HCT116 (cell line): ENCODE results near the gene MAP4. TPM values are rescaled to one million over a fixed set of nuclear protein-coding genes. Genes with fewer than 3 reads are reported as not detected.

Experiments
- ATAC-seq: fragments of 200-7000 bp; cut with Tn5 transposase; 2 replicates; pipeline ENCODE4 v1.9.1; 2020; ENCODE audit warnings: mild to moderate bottlenecking, moderate library complexity
- BruUV-seq: library from RNA; stranded (reverse); fragments of 400-500 nt; replicated peaks from 2 replicates; lab custom pipeline; 2021; lab: Mats Ljungman, UMichigan
- CTCF ChIA-PET: fragments of 300-600 bp; sonication (Branson Sonifier 250); formaldehyde crosslinking; loops from one replicate; lab custom pipeline; 2021; ENCODE audit warnings: antibody characterized with exemption; lab: Charles Lee
- POLR2A ChIA-PET: fragments of 300-600, 350-600 bp; sonication (Branson Sonifier 250); formaldehyde crosslinking; loops from one replicate; lab custom pipeline; 2021; ENCODE audit warnings: antibody characterized with exemption; lab: Charles Lee
- RAD21 ChIA-PET, 2 experiments: fragments of 300-600 bp; sonication (Branson Sonifier 250); formaldehyde crosslinking; loops; one replicate each; lab custom pipeline; 2023; ENCODE audit warnings: low total read pairs in 2 of 2; ENCODE audit not compliant: uncharacterized antibody in 2 of 2, unreplicated experiment in 2 of 2, low non-redundant PET in 1 of 2; lab: Charles Lee
- DNase-seq: peaks from one replicate; pipeline ENCODE4 v3.0.0-alpha.2; 2010; ENCODE audit warnings: low read depth, low spot score
- H2AFZ ChIP-seq: fragments of 200-600 bp; shearing (Covaris generic), sonication (generic); 2 replicates; pipeline ENCODE4 v1.6.1; 2017; ENCODE audit warnings: low read depth, mixed run types, mixed read lengths, antibody characterized with exemption, low read length; ENCODE audit not compliant: poor library complexity, severe bottlenecking
- H3K27ac ChIP-seq: 2 replicates; pipeline ENCODE4 v1.5.1; 2012; ENCODE audit warnings: low read depth, low read length
- H3K27me3 ChIP-seq: fragments of 200-600 bp; sonication (generic); 2 replicates; pipeline ENCODE4 v1.6.1; 2016; ENCODE audit warnings: mixed run types, low read length, mixed read lengths; ENCODE audit not compliant: insufficient read depth
- H3K36me3 ChIP-seq, 2 experiments: fragments of 200-500 bp in 1 of 2; fragments of 200-600 bp in 1 of 2; sonication (Bioruptor generic) in 1 of 2; sonication (generic) in 1 of 2; 2 replicates each; pipeline versions ENCODE4 v1.5.1 to v1.6.1; 2014 to 2016; ENCODE audit warnings: low read length in 2 of 2, inconsistent platforms in 1 of 2, mixed read lengths in 1 of 2, mixed run types in 1 of 2; ENCODE audit not compliant: insufficient read depth in 2 of 2, control insufficient read depth in 1 of 2
- H3K4me1 ChIP-seq, 2 experiments: fragments of 200-600 bp in 1 of 2; sonication (generic) in 1 of 2; 2 replicates each; pipeline versions ENCODE4 v1.5.1 to v1.6.1; 2012 to 2017; ENCODE audit warnings: low read length in 2 of 2, inconsistent platforms in 1 of 2, mild to moderate bottlenecking in 1 of 2, mixed read lengths in 1 of 2, mixed run types in 1 of 2, moderate library complexity in 1 of 2; ENCODE audit not compliant: insufficient read depth in 2 of 2, control insufficient read depth in 1 of 2
- H3K4me2 ChIP-seq: fragments of 200-600 bp; sonication (generic); 2 replicates; pipeline ENCODE4 v1.6.1; 2017; ENCODE audit warnings: mixed run types, low read length, mixed read lengths
- H3K4me3 ChIP-seq, 2 experiments: fragments of 200-600 bp in 1 of 2; sonication (generic) in 1 of 2; replicated peaks in 1 of 2; 2 replicates each; pipeline ENCODE4 v1.5.1; 2011 to 2016; ENCODE audit warnings: low read length in 2 of 2, control low read depth in 1 of 2, low read depth in 1 of 2, mild to moderate bottlenecking in 1 of 2, mixed read lengths in 1 of 2, mixed run types in 1 of 2
- H3K79me2 ChIP-seq: fragments of 200-600 bp; sonication (generic); 2 replicates; pipeline ENCODE4 v1.6.1; 2017; ENCODE audit warnings: mild to moderate bottlenecking, mixed run types, low read length, moderate library complexity, mixed read lengths; ENCODE audit not compliant: insufficient read depth
- H3K9ac ChIP-seq: fragments of 200-600 bp; sonication (generic); 2 replicates; pipeline ENCODE4 v1.6.1; 2016; ENCODE audit warnings: low read length, mixed read lengths
- H3K9me2 ChIP-seq: fragments of 200-600 bp; sonication (generic), shearing (Covaris generic); 2 replicates; pipeline ENCODE4 v1.6.1; 2017; ENCODE audit warnings: mixed run types, mild to moderate bottlenecking, moderate library complexity; ENCODE audit not compliant: insufficient read depth
- H3K9me3 ChIP-seq, 2 experiments: fragments of 200-500 bp in 1 of 2; fragments of 200-600 bp in 1 of 2; sonication (Bioruptor generic) in 1 of 2; sonication (generic) in 1 of 2; 2 replicates each; pipeline ENCODE4 v1.6.1; 2014 to 2017; ENCODE audit warnings: low read length in 2 of 2, mixed read lengths in 2 of 2, inconsistent platforms in 1 of 2, low read depth in 1 of 2, mild to moderate bottlenecking in 1 of 2, mixed run types in 1 of 2, moderate library complexity in 1 of 2; ENCODE audit not compliant: control insufficient read depth in 1 of 2, insufficient read depth in 1 of 2
- H4K20me1 ChIP-seq: fragments of 200-600 bp; sonication (generic), shearing (Covaris generic); 2 replicates; pipeline ENCODE4 v1.6.1; 2017; ENCODE audit warnings: mixed run types, mild to moderate bottlenecking, moderate library complexity; ENCODE audit not compliant: insufficient read depth
- CBX3 ChIP-seq: IDR thresholded peaks from 2 replicates; pipeline ENCODE4 v1.6.1; 2012; ENCODE audit warnings: low read depth
- CEBPB ChIP-seq: IDR thresholded peaks from 2 replicates; pipeline ENCODE4 v1.6.1; 2012; ENCODE audit warnings: low read depth
- EGR1 ChIP-seq: IDR thresholded peaks from 2 replicates; pipeline ENCODE4 v1.6.1; 2012; ENCODE audit warnings: low read depth
- ELF1 ChIP-seq: IDR thresholded peaks from 2 replicates; pipeline ENCODE4 v1.6.1; 2012; ENCODE audit warnings: low read depth, borderline replicate concordance
- EZH2 ChIP-seq: fragments of 200-600 bp; sonication (generic); IDR thresholded peaks from 2 replicates; pipeline ENCODE4 v1.6.1; 2017; ENCODE audit warnings: antibody characterized with exemption, mixed run types
- EZH2phosphoT487 ChIP-seq: fragments of 200-600 bp; IDR thresholded peaks from 2 replicates; pipeline ENCODE4 v1.6.1; 2018; ENCODE audit warnings: antibody characterized with exemption, borderline replicate concordance
- FOSL1 ChIP-seq: IDR thresholded peaks from 2 replicates; pipeline ENCODE4 v1.6.1; 2012; ENCODE audit warnings: low read depth
- JUND ChIP-seq: IDR thresholded peaks from 2 replicates; pipeline ENCODE4 v1.6.1; 2012
- POLR2AphosphoS5 ChIP-seq: IDR thresholded peaks from 2 replicates; pipeline ENCODE4 v1.6.1; 2011; ENCODE audit warnings: mild to moderate bottlenecking, low read depth, low read length, moderate library complexity
- RAD21 ChIP-seq: IDR thresholded peaks from 2 replicates; pipeline ENCODE4 v1.6.1; 2012; ENCODE audit warnings: low read depth, mild to moderate bottlenecking
- REST ChIP-seq: IDR thresholded peaks from 2 replicates; pipeline ENCODE4 v1.6.1; 2012; ENCODE audit warnings: low read depth
- SIN3A ChIP-seq: IDR thresholded peaks from 2 replicates; pipeline ENCODE4 v1.6.1; 2012; ENCODE audit warnings: low read depth
- SP1 ChIP-seq: IDR thresholded peaks from 2 replicates; pipeline ENCODE4 v1.6.1; 2012; ENCODE audit warnings: low read depth
- SRF ChIP-seq: IDR thresholded peaks from 2 replicates; pipeline ENCODE4 v1.6.1; 2012; ENCODE audit warnings: low read depth
- YY1 ChIP-seq: IDR thresholded peaks from 2 replicates; pipeline ENCODE4 v1.6.1; 2011; ENCODE audit warnings: low read length, low read depth, moderate library complexity, mild to moderate bottlenecking; ENCODE audit not compliant: insufficient replicate concordance; ENCODE audit errors: extremely low read depth
- ZBTB33 ChIP-seq: IDR thresholded peaks from 2 replicates; pipeline ENCODE4 v1.6.1; 2011; ENCODE audit warnings: mild to moderate bottlenecking, low read length, moderate library complexity; ENCODE audit not compliant: insufficient replicate concordance; ENCODE audit errors: extremely low read depth
- ZFX ChIP-seq: fragments of 450-650 bp; IDR thresholded peaks from 2 replicates; pipeline ENCODE4 v1.6.1; 2017
- ZNF274 ChIP-seq: fragments of 200-500 bp; sonication (Bioruptor generic); IDR thresholded peaks from 2 replicates; pipeline ENCODE4 v1.6.1; 2014; ENCODE audit warnings: mild to moderate bottlenecking, low read depth, low read length, inconsistent platforms
- intact Hi-C: fragments of 100-400 bp; cut with micrococcal nuclease; formaldehyde crosslinking; loops from 2 replicates; pipeline ENCODE4 v1.10.0; 2022
- total RNA-seq: library from RNA; stranded (reverse); gene quantifications from one replicate; pipeline ENCODE4 v1.2.1, GENCODE V29; 2021; ENCODE audit not compliant: unreplicated experiment

Gene MAP4
- total RNA-seq, 1 experiment from 2014 or later = 200 TPM

GRCh38 chr3:47868306-47868705 lies 147.9 kb downstream of the MAP4 start:
- no peaks in the 10 kb centered on the region for H3K27me3 ChIP-seq
- RAD21 ChIA-PET = no interaction called here
- no peaks in the 10 kb centered on the region for H3K4me1 ChIP-seq
- no peak overlapping the region for H3K27ac ChIP-seq
- CTCF ChIA-PET = no interaction called here
- DNase-seq (no peak), ATAC-seq (no peak)
- no peaks in the 10 kb centered on the region for H3K79me2 ChIP-seq
- intact Hi-C loops = no loop called here
- H3K9ac ChIP-seq = no peak overlapping the region
- no peak overlapping the region for H2AFZ ChIP-seq
- no TSS peak for BruUV-seq
- no peaks in the 10 kb centered on the region for H4K20me1 ChIP-seq
- no peak overlapping the region for H3K4me2 ChIP-seq
- H3K36me3 ChIP-seq = peaks cover 25 to 48% of the 10 kb centered on the region in 2 experiments; a peak in 3 of 4 replicates
- POLR2A ChIA-PET = no interaction called here
- H3K4me3 ChIP-seq = no peak overlapping the region
- TF ChIP-seq SRF (no peak), ZFX (no peak), CEBPB (no peak), ZBTB33 (no peak), SIN3A (no peak), POLR2AphosphoS5 (no peak), JUND (no peak), RAD21 (no peak), CBX3 (no peak), REST (no peak), FOSL1 (no peak), SP1 (no peak), ELF1 (no peak), EZH2 (no peak), ZNF274 (no peak), YY1 (no peak), EZH2phosphoT487 (no peak), EGR1 (no peak)
- H3K9me3 ChIP-seq = no peaks in the 10 kb centered on the region
- no peaks in the 10 kb centered on the region for H3K9me2 ChIP-seq
